Measurements from ENCODE around the gene RASL10A. TPM values are rescaled to one million over a fixed set of nuclear protein-coding genes. Genes with fewer than 3 reads are reported as not detected.

RASL10A gene
- total and polyA plus RNA-seq, 9 of the 15 experiments (the other 6 are each of a cell fraction or from before 2014, with no cell fraction given): 0.17 to 1.2 (median 0.45) TPM; not detected in 3

- TF ChIP-seq NONO (IDR thresholded peaks at IDR 0.05; ENCODE audit: low read depth in 2 of 2, low read length in 1 of 2): no peak
- no peak for TF ChIP-seq ATF1 (CRISPR knock-in tag; IDR thresholded peaks at IDR 0.05)
- no peak for TF ChIP-seq ATF1 (tag; IDR thresholded peaks at IDR 0.05)
- TF ChIP-seq CCAR2 (IDR thresholded peaks at IDR 0.05; ENCODE audit: low read depth, low read length): no peak
- no peak for TF ChIP-seq CUX1 (CRISPR knock-in tag; IDR thresholded peaks at IDR 0.05)
- no peak for TF ChIP-seq TGIF2 (CRISPR knock-in tag; IDR thresholded peaks at IDR 0.05)
- no peak for TF ChIP-seq ZC3H11A (IDR thresholded peaks at IDR 0.05; ENCODE audit: low read depth, low read length)
- no peak for TF ChIP-seq KDM1A (IDR thresholded peaks at IDR 0.05)
- TF ChIP-seq CBX3 (IDR thresholded peaks at IDR 0.05; ENCODE audit: borderline replicate concordance in 1 of 2, low read length in 2 of 2): no peak
- TF ChIP-seq ZNF280B (CRISPR knock-in tag; IDR thresholded peaks at IDR 0.05): no peak
Measured at GRCh38 chr22:29340566-29340965, 25.1 kb upstream of the RASL10A start (continued).

Data from K562 (cell line).